ENCODE data around the gene TMEM30A.
A peak's percentile ranks its signal among the peaks of the same experiment; 100 is the strongest.

The TMEM30A gene

DNA sequence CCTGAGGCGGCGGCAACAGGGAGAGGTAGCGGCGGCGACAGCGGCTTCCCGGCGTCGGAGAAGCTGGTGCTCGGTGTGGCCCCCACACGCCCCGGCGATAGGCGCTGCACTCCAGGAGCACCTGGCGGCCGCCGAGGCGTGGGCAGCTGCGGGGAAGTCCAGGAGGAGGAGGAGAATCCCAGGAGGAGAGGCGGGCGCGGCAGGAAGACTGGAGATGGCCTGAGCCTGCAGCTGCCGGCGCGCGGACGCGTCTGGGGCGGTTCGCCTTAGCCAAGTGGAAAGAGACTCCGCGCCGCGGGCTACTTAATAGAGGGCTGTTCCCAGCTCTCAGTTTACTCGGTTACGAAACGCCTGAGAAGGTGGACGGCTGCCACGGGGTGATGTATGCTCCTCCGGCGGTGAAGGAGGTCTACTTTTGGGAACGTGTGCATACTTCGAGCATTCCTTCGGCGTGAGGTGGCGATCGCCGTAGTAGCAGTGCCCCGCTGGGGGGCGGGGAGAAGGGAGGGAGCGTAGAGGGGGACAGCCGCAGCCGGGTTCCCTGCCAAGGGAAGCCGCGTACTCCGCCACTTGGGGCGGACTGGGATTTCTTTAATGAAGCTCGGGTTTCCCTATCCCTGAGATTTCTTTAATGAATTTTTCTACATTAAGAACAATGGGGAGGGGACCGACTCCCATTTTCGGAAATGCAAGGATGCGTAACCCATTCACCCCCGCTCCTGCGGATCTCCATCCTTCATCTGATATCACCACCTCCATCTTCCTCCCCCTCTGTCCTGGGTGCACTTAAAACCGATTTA is 78.6 kb downstream of the TMEM30A start, which contains the start of gene COL12A1:
TSS of gene COL12A1 (minus strand) at position 278 of the 800 bp plus-strand sequence. CDS start 3,261 bp downstream, outside the sequence.
- no peaks in the 10 kb centered on the region for H3K27me3 ChIP-seq (ENCODE audit: control insufficient read depth in 1 of 2, insufficient read depth in 2 of 2, low read length in 2 of 2)

DNA sequence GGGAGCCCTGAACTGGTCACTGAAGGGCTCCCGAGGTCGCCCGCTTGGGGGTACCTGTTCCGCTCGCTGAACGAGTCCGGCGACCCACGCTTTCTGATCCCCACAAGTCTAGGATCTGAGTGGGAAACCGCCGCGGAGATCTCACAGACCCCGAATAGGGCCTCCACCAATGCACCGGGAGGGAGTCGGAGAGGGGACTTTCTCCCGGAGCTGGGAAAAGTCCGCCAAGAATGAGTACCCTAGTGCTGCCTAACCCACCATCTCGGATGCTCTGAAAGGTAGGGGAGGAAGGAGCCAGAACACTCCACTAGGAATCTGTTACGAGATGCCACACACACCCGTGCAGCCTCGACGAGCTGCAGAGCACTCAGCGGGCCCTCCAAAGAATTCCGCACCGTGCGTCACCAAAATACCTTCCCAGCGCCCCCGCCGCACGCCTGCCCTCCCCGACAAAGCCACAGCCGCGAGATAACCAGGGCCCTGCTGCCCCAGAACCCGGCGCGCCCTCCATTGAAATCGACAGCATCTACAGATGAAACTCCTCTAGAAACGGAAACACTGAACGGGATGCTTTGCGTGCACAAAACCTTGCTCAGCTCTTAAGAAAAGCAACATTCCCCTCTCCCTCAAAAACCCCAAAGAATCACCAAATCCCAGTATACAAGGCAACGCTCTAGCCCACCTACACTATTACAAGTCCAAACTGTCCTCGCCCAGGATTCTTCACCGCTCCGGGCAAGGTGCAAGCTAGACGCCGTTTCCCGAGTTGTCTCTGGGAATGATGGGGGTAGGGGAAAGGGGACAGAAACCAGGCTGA is 79.4 kb downstream of the TMEM30A start:
- H3K4me1 ChIP-seq (ENCODE audit: control insufficient read depth, insufficient read depth, low read length): peaks cover 53% of the 10 kb centered on the region
- H3K4me3 ChIP-seq (ENCODE audit: low read length in 2 of 2): peak overlapping the region; percentile 93 to 94
- no peaks in the 10 kb centered on the region for H3K9me3 ChIP-seq (ENCODE audit: control insufficient read depth in 2 of 2, low read length in 2 of 2)
- H3K27ac ChIP-seq (ENCODE audit: low read length): peak overlapping the region; percentile 94
- no peaks in the 10 kb centered on the region for H3K36me3 ChIP-seq (ENCODE audit: control insufficient read depth in 2 of 2, insufficient read depth in 2 of 2, low read length in 2 of 2)
- H3K27me3 ChIP-seq (ENCODE audit: control insufficient read depth in 1 of 2, insufficient read depth in 2 of 2, low read length in 2 of 2): no peaks in the 10 kb centered on the region
- peak overlapping the region; percentile 95 to 96 for H3K9ac ChIP-seq (ENCODE audit: low read length in 2 of 2)

More for the DNA sequence above, 78.6 kb downstream of the TMEM30A start, which contains the start of gene COL12A1:
- H3K4me3 ChIP-seq (ENCODE audit: low read length in 2 of 2): peak within 1 kb of the TSS; percentile 93 to 94
- H3K27ac ChIP-seq (ENCODE audit: low read length): peak within 1 kb of the TSS; percentile 94
- H3K9me3 ChIP-seq (ENCODE audit: control insufficient read depth in 2 of 2, low read length in 2 of 2): no peaks in the 10 kb centered on the region
- peaks cover 53% of the 10 kb centered on the region for H3K4me1 ChIP-seq (ENCODE audit: control insufficient read depth, insufficient read depth, low read length)
- no peaks in the 10 kb centered on the region for H3K36me3 ChIP-seq (ENCODE audit: control insufficient read depth in 2 of 2, insufficient read depth in 2 of 2, low read length in 2 of 2)
- H3K9ac ChIP-seq (ENCODE audit: low read length in 2 of 2): peak within 1 kb of the TSS; percentile 95 to 96

DNA sequence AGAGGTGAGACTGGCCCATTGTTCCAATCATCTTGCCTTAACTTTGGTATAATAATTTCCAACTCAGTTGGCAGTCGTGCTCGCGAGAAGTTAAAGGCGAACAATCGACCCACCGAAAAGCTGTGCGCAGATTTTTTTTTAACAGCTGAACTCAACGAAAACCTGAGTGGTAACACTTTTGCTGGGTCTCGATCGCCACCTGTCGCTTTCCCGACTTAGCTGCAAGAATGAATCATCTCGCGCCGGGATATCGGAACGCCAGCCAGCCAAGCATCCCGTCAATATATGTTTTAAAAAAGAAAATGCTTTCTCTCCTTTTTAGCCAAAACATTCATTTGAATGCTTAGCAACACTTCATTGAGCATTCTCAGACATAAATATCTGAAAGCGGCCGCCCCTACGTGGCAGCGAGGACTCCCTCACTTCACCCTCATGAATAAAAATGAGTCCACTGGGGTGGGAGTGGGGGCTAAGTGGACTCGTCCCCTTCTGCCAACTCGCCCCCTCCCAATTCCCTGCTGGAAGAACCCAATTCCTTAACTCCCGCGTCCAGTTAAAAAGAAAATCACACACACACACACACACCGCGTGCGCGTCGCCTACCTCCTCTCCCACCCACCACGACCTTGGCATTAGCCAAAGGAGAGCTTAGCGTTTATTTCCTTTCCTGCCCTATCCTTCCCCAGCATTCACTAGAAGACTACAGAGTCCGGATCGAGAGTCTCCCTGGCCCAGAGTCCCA is 80.2 kb downstream of the TMEM30A start:
- peak overlapping the region; percentile 92 to 96 for H3K9ac ChIP-seq (ENCODE audit: low read length in 2 of 2)
- no peaks in the 10 kb centered on the region for H3K36me3 ChIP-seq (ENCODE audit: control insufficient read depth in 2 of 2, insufficient read depth in 2 of 2, low read length in 2 of 2)
- peaks cover 53% of the 10 kb centered on the region for H3K4me1 ChIP-seq (ENCODE audit: control insufficient read depth, insufficient read depth, low read length)
- H3K27me3 ChIP-seq (ENCODE audit: control insufficient read depth in 1 of 2, insufficient read depth in 2 of 2, low read length in 2 of 2): no peaks in the 10 kb centered on the region
- no peaks in the 10 kb centered on the region for H3K9me3 ChIP-seq (ENCODE audit: control insufficient read depth in 2 of 2, low read length in 2 of 2)
- H3K27ac ChIP-seq (ENCODE audit: low read length): peak overlapping the region; percentile 94
- H3K4me3 ChIP-seq (ENCODE audit: low read length in 2 of 2): peak overlapping the region; percentile 93 to 94

DNA sequence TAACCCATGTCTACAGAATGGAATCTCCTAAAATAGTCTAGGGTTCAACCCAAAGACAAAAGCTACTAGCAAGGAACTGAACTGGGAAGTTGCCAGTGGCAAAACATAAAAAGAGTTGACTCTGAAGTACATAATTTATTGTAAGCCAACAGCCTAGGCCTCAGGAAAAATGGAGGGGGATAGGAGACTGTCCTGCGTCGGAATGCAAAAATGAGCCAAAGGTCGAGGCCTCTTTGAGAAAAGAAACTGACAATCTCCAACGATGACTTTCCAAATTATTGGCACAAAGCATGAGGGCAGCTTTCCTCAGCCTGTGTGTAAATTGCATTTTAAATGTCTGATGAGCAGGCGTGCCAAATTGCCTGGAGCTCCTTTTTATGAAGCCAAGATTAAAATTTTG is 80.9 kb downstream of the TMEM30A start:
- peak overlapping the region; percentile 92 to 96 for H3K9ac ChIP-seq (ENCODE audit: low read length in 2 of 2)
- no peaks in the 10 kb centered on the region for H3K36me3 ChIP-seq (ENCODE audit: control insufficient read depth in 2 of 2, insufficient read depth in 2 of 2, low read length in 2 of 2)
- H3K9me3 ChIP-seq (ENCODE audit: control insufficient read depth in 2 of 2, low read length in 2 of 2): no peaks in the 10 kb centered on the region
- peak overlapping the region; percentile 93 to 94 for H3K4me3 ChIP-seq (ENCODE audit: low read length in 2 of 2)
- H3K27me3 ChIP-seq (ENCODE audit: control insufficient read depth in 1 of 2, insufficient read depth in 2 of 2, low read length in 2 of 2): no peaks in the 10 kb centered on the region
- peak overlapping the region; percentile 94 for H3K27ac ChIP-seq (ENCODE audit: low read length)
- H3K4me1 ChIP-seq (ENCODE audit: control insufficient read depth, insufficient read depth, low read length): peaks cover 51% of the 10 kb centered on the region

Measured in stomach smooth muscle (tissue), 2 donors.